ENCODE data around the gene CTRB1. TPM values are rescaled to one million over a fixed set of nuclear protein-coding genes. Genes with fewer than 3 reads are reported as not detected.

The CTRB1 gene
- polyA plus RNA-seq, 2 of the 4 experiments (the other 2 are of a cell fraction) = not detected

GRCh38 chr16:75248536-75249380 is 30.0 kb downstream of the CTRB1 start:
- WGBS (ENCODE audit: missing lambda C conversion rate) = 92% methylated on average over 17 of the region's 17 CpGs
- FAIRE-seq (no peak), DNase-seq (ENCODE audit: low read depth in 1 of 2, low spot score in 1 of 2) (no peak), ATAC-seq (no peak)
- Histone ChIP-seq H3K9me3 (no peaks in the 10 kb centered on the region), H3K4me2 (peak overlapping the region; percentile 97), H3K4me1 (peaks cover 86% of the 10 kb centered on the region), H3K4me3 (no peak overlapping the region), H3K27ac (peak overlapping the region in 1 of 2 experiments; percentile 99; a peak in 3 of 6 replicates)
- TF ChIP-seq FOSB (CRISPR knock-in tag; IDR thresholded peaks at IDR 0.05) (no peak), RFX5 (IDR thresholded peaks at IDR 0.05) (no peak), BHLHE40 (IDR thresholded peaks at IDR 0.05; ENCODE audit: low read depth, low read length) (no peak), NFE2L2 (conservative IDR thresholded peaks at IDR 0.05; ENCODE audit: low read length) (no peak), MAZ (IDR thresholded peaks at IDR 0.05; ENCODE audit: borderline replicate concordance, low read depth, low read length) (no peak), PHF8 (IDR thresholded peaks at IDR 0.05; ENCODE audit: borderline replicate concordance, low read depth) (no peak), FOSL2 (IDR thresholded peaks at IDR 0.05) (no peak), FOSL2 (CRISPR knock-in tag; IDR thresholded peaks at IDR 0.05) (no peak), RNF2 (IDR thresholded peaks at IDR 0.05; ENCODE audit: borderline replicate concordance, low read depth) (no peak), SMC3 (IDR thresholded peaks at IDR 0.05) (no peak)
- TF ChIP-seq, protein P1, sequence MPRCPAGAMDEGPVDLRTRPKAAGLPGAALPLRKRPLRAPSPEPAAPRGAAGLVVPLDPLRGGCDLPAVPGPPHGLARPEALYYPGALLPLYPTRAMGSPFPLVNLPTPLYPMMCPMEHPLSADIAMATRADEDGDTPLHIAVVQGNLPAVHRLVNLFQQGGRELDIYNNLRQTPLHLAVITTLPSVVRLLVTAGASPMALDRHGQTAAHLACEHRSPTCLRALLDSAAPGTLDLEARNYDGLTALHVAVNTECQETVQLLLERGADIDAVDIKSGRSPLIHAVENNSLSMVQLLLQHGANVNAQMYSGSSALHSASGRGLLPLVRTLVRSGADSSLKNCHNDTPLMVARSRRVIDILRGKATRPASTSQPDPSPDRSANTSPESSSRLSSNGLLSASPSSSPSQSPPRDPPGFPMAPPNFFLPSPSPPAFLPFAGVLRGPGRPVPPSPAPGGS (IDR thresholded peaks at IDR 0.05) = no peak
- TF ChIP-seq, protein P2, sequence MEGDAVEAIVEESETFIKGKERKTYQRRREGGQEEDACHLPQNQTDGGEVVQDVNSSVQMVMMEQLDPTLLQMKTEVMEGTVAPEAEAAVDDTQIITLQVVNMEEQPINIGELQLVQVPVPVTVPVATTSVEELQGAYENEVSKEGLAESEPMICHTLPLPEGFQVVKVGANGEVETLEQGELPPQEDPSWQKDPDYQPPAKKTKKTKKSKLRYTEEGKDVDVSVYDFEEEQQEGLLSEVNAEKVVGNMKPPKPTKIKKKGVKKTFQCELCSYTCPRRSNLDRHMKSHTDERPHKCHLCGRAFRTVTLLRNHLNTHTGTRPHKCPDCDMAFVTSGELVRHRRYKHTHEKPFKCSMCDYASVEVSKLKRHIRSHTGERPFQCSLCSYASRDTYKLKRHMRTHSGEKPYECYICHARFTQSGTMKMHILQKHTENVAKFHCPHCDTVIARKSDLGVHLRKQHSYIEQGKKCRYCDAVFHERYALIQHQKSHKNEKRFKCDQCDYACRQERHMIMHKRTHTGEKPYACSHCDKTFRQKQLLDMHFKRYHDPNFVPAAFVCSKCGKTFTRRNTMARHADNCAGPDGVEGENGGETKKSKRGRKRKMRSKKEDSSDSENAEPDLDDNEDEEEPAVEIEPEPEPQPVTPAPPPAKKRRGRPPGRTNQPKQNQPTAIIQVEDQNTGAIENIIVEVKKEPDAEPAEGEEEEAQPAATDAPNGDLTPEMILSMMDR (IDR thresholded peaks at IDR 0.05) = no peak
- CTCF ChIA-PET = interaction anchor here (1.0 to 11.7 kb wide), 5 partner anchors 10 to 138 kb away, joined by 3 to 139 read pairs (median 6); no protein-coding TSS in a partner anchor
- POLR2A ChIA-PET = interaction anchor here (3.4 kb wide), 1 partner anchor 57 kb away, joined by 15 read pairs; no protein-coding TSS in a partner anchor

DNA sequence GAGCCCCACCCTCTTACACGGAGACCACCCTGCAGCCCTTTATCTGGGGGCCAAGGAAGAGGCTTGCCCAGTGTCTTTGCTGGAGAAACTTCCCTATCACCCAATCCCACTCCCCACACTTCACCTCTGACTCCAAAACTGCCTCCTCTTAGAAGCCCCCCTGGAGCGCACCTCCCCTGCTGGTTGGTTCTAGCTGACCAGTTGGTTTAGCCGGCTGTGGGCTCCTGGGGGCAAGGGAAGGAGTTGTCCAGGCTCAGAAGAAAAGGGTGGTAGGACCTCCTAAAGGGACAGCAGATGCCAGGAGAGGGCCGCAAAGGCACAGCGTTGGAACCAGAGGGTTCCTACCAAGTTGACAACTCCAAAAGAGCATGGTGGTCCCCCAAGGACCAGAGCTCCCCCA is 30.7 kb downstream of the CTRB1 start:
- Histone ChIP-seq H3K27ac (peak overlapping the region; percentile 89 to 99; a peak in 4 of 6 replicates), H3K4me3 (peak overlapping the region; percentile 74), H3K4me2 (peak overlapping the region; percentile 97), H3K4me1 (peaks cover 86% of the 10 kb centered on the region), H3K9me3 (no peaks in the 10 kb centered on the region)
- TF ChIP-seq MAFK (IDR thresholded peaks at IDR 0.05; ENCODE audit: partially characterized antibody) (no peak), EHF (CRISPR knock-in tag; IDR thresholded peaks at IDR 0.05) (no peak)
- ATAC-seq (no peak), FAIRE-seq (no peak), DNase-seq (ENCODE audit: low read depth in 1 of 2, low spot score in 1 of 2) (no peak)
- WGBS (ENCODE audit: missing lambda C conversion rate) = 66% methylated on average over 5 of the region's 5 CpGs
- ChIA-PET POLR2A (interaction anchor here (0.8 to 3.4 kb wide), 2 partner anchors 56 to 136 kb away, joined by 3 to 15 read pairs; no protein-coding TSS in a partner anchor), CTCF (interaction anchor here (1.0 to 11.7 kb wide), 5 partner anchors 11 to 137 kb away, joined by 3 to 139 read pairs (median 6); no protein-coding TSS in a partner anchor)

DNA sequence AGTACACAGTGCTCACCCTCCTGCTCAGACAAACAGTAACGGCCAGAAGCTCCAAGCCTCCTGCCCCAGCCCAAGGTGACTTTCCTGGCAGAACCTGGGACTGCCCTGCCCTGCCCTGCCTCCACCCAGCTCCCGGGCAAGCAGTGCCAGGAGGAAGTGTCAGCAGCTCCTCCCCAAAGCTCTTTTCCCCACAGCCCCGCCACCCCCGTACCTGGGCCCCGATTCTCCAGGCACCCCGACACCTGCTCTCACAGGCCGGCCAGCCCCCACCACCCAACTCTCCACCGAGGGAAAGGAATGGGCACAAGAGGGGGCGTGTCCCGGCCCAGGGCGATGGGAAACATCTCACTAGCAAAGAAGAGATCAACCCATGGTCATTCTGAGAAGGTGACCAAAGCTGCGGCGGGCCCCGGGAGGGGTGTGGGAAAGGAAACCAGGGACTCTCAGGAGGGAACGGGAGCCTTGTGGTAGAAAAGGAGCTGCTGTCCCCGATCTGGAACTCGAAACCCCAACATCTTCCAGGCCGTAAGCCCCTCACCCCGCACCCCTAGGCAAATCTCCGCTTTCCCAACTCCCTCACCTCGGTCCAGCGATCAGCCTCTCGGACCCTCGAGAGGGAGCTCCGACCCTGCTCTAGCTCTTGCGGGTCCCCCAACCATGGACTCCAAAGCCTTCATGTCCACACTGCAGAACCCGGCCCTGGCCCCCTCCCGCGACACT is 31.5 kb downstream of the CTRB1 start:
- POLR2A ChIA-PET = interaction anchor here (0.6 to 3.4 kb wide), 8 partner anchors 11 to 184 kb away, joined by 3 to 15 read pairs (median 4); partner anchors contain the start of gene CFDP1
- WGBS (ENCODE audit: missing lambda C conversion rate) = 3% methylated on average over 20 of the region's 29 CpGs
- Histone ChIP-seq H3K27ac (peak overlapping the region; percentile 89 to 99), H3K4me3 (peak overlapping the region; percentile 74), H3K4me1 (peaks cover 86% of the 10 kb centered on the region), H3K4me2 (peak overlapping the region; percentile 97), H3K9me3 (no peaks in the 10 kb centered on the region)
- no peak for FAIRE-seq
- ATAC-seq = peak; percentile 0 to 1; a peak in 2 of 6 replicates
- no peak for TF ChIP-seq SREBF2 (IDR thresholded peaks at IDR 0.05)
- no peak for TF ChIP-seq RARB (CRISPR knock-in tag; IDR thresholded peaks at IDR 0.05)
- TF ChIP-seq NFE2L2 (conservative IDR thresholded peaks at IDR 0.05; ENCODE audit: low read length) = no peak
- 0 out of 5 replicates have a peak, but pooled peaks of 1 of the 2 experiments have one; percentile 8 for TF ChIP-seq RAD21 (conservative IDR thresholded peaks at IDR 0.05 in 1 of 2, IDR thresholded peaks at IDR 0.05 in 1 of 2)
- no peak for TF ChIP-seq CEBPB (IDR thresholded peaks at IDR 0.05)
- no peak for TF ChIP-seq MYC (IDR thresholded peaks at IDR 0.05; ENCODE audit: borderline replicate concordance, low read length)
- no peak for TF ChIP-seq HEYL (CRISPR knock-in tag; IDR thresholded peaks at IDR 0.05)
- CTCF ChIA-PET = interaction anchor here (0.6 to 11.7 kb wide), 10 partner anchors 12 to 174 kb away, joined by 3 to 139 read pairs (median 4); no protein-coding TSS in a partner anchor
- peak in 1 of 2 experiments; percentile 63 for DNase-seq (ENCODE audit: low read depth in 1 of 2, low spot score in 1 of 2)

Measured in A549 (cell line).